NCI-H2196 (cell line): Measurements from ENCODE around the gene ENOPH1.
"Not testable (repeated sequence)": the region's sequence is repeated elsewhere in the genome, so short reads cannot be mapped to it uniquely, and the experiment has no call there.

Experiments used
- DNase-seq: peaks from one replicate; lab custom pipeline; 2025; ENCODE audit not compliant: unreplicated experiment; lab: John Stamatoyannopoulos, UW

ENOPH1 gene

DNA sequence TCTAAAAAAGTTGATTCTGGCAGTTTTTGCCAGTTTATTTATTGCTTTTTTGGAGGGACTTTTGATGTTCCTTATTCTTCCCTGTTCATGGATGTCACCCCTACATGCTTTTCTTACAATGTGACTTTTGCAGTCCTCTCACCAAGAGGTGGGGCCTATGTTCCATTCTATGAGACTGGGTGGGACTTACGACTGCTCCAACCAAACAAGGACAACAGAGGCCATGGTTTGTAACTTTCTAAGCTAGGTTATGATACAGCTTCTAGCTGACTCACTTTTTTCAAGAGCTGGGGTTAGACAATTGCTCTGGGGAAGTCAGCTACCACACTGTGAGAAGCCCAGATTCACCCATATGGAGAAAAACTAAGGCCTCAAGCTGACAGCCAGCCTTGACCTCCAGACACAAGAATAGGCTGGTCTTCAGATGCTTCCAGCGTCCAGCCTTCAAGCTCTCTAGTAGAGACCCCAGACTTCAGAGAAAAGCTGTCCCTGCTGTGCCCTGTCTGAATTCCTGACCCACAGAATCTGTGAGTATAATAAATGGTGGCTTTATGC, 39.5 kb downstream of the ENOPH1 start:
- no peak for DNase-seq

DNA sequence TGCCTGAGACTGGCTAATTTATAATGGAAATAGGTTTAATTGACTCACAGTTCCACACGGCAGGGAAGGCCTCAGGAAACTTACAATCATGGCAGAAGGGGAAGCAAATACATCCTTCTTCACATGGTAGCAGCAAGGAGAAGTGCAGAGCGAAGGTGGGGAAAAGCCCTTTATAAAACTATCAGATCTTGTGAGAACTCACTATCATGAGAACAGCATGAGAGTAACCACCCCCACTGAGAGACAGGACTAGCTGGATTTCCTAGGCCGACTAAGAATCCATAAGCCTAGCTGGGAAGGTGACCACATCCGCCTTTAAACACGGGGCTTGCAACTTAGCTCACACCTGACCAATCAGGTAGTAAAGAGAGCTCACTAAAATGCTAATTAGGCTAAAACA, 42.7 kb downstream of the ENOPH1 start:
- not testable (repeated sequence) for DNase-seq

DNA sequence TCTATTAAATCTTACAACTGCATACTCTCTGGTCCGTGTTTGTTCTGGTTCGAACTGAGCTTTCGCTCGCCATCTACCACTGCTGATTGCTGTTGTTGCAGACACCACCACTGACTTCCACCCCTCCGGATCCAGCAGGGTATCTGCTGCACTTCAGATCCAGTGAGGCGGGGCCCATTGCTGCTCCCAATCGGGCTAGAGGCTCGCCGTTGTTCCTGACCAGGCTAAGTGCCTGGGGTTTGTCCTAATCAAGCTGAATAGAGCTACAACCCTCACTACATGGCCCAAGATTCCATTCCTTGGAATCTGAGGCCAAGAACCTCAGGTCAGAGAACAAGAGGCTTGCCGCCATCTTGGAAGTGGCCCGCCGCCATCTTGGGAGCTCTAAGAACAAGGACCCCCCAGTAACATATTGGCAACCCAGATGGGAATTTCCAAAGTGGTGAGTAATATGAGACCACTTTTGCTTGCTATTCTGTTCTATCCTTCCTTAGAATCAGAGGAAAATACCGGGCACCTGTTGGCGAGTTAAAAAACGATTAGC, 43.3 kb downstream of the ENOPH1 start:
- DNase-seq: no peak

DNA sequence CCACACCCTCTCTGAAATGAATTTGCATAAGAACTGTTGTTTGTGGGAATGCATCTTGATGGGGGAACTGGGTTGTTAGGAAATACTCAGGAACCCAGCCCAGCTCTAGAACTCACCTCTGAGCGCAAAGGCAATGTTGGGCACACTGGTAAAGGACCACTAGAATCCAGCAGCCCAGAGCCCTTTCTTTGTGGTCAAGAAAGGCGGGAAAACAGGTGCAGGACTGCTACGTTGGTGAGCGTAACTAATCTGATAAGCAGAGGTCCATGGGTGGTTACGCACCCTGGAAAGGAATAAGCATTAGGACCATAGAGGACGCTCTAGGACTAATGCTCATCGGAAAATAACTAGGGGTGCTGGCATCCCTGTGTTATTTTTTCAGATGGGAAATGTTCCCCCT, 45.5 kb downstream of the ENOPH1 start:
- not testable (repeated sequence) for DNase-seq

DNA sequence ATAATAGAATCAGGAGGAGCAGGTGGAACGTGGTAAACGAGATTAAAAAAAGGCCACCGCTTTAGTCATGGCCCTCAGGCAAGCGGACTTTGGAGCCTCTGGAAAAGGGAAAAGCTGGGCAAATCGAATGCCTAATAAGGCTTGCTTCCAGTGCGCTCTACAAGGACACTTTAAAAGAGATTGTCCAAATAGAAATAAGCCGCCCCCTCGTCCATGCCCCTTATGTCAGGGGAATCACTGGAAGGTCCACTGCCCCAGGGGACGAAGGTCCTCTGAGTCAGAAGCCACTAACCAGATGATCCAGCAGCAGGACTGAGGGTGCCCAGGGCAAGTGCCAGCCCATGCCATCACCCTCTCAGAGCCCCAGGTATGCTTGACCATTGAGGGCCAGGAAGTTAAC, 47.1 kb downstream of the ENOPH1 start:
- DNase-seq: not testable (repeated sequence)

DNA sequence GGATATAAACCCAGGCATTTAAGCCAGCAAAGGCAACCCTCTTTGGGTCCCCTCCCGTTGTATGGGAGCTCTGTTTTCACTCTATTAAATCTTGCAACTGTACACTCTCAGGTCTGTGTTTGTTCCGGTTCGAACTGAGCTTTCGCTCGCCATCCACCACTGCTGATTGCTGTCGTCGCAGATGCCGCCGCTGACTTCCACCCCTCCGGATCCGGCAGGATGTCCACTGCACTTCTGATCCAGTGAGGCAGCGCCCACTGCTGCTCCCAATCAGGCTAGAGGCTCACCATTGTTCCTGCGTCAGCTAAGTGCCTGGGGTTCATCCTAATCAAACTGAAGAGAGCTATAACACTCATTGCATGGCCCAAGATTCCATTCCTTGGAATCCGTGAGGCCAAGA, 49.2 kb downstream of the ENOPH1 start:
- DNase-seq: no peak

DNA sequence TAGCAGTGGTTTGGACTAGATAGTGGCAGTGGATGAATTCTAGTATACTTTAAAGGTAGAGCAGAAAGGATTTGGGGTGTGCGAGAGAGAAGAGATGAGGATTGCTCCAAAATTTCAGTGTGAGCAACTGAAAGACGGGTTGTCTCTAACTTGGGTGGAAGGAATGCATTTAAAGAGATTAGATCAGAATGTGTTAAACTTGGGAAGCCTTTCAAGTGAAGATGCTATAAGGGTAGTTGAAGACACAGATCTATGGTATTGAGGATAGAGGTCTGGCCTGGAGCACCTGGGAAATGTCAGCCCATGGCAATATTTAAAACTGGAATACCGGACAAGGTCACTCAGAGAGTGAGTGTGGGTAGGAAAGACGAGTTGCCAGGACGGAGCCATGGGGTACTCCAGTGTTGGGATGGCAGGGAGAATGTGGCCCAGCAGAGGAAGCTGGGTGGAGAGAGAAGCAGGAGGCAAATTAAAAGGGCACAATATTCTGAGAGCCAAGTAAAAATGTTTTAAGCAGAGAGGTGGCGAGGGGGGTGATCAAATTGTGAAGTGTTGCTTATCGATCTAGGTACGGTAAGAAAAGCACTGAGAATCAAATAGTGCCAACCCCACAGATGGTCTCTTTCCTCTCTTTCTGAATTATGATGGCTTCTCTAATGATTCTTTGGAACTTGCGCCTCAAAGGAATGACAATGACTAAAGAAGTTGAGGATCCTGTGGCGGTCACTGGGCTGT, 50.5 kb downstream of the ENOPH1 start:
- DNase-seq: no peak

DNA sequence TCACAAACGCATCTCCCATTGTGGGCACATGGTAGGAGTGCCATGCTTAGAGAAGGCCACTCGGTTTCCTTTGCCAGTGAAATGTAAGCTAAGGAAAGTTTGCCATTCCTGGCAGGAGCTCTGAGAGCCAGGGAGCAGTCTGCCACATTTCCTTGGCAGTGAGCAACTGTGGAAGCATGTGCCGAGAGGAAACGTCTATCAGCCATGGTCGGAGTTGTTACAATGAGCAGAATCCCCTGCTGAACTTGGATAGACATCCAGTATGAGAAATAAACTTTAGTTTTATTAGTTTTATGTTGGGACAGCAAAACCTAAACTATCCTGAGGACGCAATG, 51.1 kb downstream of the ENOPH1 start:
- DNase-seq: no peak

DNA sequence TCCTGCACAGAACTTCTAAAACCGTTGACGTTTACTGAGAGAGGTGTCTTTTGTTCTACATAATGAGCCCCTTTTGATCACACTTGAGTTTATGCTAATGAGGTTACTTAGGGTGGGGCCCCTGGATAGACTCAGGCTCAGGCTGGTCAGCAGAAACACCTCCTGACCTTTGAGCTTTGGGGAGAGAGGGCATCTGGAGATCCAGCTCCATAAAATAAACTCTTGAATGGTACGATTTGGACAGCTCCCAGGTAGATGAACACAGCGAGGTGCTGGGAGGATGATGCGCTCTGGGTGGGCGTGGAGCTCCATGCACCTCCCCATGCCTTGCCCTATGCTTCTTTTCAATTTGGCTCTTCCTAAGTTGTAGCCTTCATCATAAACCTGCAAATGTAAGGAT, 52.0 kb downstream of the ENOPH1 start:
- DNase-seq: no peak

DNA sequence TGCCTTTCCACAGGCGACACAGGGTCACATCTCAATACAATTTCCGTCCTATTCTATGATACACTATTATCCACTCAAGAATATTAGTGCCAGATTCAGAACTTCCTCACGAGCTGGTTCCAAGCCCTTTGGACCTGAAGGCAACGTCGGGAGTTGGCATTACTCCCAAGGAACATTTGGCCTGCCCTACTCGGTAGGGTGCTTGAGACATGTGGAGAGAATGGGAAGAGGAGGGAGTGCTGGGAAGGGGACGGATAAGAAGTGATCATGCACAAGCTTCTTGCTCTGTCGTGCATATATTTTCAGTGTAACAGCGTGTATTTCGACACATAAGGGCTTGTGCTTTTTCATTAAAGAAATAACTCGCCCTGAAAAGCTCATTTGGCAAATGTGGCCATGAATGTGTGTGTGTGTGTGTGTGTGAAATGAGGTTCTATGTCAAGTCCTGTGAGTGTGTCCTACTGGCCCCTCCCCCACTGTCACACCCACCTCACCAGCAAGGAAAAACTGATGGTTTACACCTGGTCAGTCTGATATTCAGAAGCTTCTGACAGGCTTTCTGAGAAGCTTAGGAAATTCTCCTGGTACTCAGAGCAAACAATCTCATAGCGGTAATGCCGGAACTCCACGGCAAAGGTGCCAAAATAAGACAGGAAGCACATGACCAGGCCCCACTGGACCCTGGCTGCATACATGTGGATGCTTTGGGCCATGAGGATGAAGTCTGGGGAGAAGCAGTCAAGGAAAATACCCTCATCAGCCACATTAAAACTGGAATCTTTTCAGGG, 54.8 kb downstream of the ENOPH1 start:
- DNase-seq: no peak

DNA sequence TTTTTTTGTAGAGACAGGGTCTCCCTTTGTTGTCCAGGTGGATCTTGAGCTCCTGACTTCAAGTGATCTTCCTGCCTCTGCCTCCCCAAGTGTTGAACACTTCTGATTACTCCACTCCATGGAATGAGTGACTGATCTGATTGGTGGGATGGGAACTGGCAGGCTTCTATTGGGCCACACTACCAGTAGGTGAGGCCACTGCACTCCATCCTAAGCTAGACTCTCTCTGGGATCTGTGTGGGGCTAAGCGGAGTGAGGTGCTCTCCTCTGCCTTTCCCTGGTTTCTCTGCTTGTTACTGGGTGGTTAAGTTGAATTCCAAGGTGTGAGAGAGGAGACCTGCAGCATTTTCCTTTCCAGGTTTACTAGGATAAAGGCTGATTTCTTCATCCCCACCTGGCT, 58.7 kb downstream of the ENOPH1 start:
- no peak for DNase-seq

DNA sequence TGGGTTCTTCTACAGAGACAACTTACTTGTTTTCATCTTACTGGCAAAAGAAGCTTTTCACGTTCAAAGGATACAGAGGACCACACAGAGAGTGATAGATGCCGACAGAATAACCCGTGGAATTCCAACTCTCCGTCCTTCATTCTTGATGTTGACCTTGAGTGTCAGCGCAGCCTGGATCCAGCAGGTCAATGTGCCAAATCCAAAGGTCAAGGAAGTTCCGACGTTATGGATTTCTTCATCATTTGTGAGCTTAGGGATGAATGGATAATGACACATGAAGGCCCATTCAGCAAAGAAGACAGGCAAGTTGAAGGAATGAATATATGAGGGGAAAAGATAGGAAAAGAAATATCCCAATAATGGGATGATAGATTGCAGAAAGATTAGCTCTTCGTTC, 59.6 kb downstream of the ENOPH1 start:
- DNase-seq: no peak

DNA sequence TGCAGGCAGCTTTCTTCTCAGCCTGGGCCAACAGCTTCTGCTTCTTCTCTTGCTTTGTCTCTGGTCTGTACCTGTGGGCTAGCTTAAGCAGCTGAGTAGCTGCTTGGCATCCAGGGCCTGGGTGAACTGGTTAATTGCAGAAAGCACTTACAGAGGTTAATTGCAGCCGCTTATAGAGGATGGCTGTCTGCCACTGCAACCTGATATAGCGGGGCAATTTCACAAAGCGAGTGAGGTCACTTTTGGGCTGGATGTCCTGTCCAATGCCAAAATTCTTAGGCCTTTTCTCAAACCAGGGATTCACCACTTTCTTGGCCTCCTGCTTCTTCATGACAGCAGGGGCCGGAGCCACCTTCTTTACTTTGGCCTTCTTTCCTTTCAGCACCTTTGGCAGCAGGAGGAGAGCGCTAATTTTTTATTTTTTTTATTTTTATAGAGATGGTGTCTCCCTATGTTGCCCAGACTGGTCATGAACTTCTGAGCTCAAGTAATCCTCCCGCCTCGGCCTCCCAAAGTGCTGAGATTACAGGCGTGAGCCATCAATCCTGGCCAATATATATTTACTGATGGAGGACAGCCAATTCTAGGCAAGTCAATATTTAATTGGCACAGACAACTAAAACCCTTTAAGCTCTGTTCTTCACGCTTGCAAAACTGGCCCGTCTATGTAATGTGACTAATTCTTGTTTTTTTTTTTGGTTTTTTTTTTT, 61.0 kb downstream of the ENOPH1 start:
- peak; percentile 66 for DNase-seq

DNA sequence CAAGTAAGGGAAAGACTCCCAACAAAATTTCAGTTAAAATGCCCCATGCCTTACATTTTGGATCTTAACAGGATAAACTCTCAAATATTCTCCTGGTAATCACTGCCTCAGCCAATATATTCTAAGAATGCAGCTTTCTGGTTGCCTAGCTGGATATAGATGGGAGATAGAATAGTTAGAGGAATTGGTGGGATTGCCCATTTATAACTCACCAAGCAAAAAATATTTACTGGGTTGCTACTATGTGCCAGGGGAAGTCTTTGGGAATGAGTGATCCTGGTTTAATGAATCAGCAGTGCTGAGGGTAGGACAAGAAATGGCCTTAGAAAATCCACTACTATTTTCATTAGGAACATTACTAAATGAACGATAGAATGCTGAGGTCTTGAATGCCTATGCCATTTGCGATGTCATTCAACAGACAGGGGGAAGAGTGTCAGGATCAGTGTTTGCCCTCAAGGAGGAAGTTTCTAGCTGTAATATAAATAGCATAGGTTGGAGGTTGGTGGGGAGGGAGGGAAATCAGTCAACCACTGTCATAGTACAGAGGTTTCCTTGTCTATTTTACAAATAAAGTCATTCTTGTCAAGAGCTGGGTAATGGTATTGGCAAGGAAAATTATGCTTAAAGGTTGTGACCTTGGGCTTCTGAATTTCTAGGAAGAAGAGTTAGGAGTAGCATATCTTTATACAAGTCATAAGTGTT, 63.5 kb downstream of the ENOPH1 start:
- DNase-seq: no peak

DNA sequence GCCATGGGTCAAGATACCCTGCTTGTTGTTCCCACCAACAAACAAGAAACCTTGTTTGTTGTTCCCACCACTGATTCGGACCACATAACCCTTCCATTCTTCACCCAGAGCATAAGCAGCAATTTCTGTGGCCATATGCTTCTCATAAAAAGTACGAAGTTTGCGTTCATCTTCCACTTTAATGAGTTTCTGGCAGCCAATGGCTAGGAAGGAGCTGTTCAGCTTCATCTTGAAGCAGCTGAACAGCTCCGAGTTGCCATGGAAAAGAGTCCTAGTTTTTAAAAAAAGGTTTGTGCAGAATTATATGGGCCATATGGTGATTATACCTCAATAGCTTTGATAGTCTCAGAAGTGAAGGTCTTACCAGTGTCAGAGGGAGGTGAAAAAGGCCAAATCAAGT, 65.3 kb downstream of the ENOPH1 start:
- DNase-seq: no peak

DNA sequence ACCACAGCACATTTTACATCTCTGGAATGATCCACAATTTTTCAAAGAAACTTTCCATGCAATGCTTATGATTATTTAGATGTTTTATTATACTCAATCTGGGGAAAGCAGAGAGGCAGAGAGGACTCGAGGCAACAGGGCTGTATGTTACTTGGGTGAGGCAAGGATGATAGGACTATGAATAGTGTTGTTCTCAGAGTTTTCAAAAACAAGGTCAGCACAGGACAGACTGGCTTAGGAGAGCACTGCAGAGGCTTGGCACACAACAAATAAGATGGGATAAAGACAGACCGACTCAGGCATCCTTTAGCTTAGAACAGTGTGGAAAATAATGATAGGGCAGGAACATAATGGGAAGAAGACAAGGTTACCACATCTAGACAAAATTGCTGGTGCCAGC, 66.0 kb downstream of the ENOPH1 start:
- no peak for DNase-seq

DNA sequence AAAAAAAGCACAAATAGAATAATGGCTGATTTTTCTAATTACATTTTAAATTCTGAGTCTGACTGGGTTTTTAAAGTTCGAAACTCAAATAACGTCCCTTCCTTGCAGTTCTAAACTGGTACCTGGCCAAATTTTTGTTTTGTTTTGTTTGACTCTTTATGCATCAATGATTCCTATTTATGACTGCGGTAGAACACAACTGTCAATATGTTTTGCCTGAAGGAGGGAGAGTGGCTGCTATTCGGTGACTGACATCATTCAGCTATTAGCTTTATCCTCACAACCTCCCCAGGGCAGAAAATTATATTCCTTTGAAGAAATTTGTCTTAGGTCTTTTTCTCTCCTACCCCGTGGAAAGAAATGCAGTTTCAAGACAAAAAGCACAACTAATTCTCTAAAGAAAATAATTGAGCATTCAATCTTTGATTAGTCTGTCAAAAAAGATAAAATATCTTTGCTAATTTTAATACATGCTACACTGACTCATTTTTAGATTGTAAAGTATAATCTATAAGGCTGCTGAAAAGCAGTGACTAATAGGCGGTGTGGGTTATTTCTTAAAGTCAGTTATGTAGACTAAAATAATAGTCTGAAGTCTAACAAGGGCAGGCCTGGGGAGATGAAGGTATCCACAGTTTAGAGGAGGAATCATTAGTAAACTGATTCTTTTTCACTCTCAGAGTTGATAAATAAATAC, 69.5 kb downstream of the ENOPH1 start:
- peak; percentile 14 for DNase-seq

DNA sequence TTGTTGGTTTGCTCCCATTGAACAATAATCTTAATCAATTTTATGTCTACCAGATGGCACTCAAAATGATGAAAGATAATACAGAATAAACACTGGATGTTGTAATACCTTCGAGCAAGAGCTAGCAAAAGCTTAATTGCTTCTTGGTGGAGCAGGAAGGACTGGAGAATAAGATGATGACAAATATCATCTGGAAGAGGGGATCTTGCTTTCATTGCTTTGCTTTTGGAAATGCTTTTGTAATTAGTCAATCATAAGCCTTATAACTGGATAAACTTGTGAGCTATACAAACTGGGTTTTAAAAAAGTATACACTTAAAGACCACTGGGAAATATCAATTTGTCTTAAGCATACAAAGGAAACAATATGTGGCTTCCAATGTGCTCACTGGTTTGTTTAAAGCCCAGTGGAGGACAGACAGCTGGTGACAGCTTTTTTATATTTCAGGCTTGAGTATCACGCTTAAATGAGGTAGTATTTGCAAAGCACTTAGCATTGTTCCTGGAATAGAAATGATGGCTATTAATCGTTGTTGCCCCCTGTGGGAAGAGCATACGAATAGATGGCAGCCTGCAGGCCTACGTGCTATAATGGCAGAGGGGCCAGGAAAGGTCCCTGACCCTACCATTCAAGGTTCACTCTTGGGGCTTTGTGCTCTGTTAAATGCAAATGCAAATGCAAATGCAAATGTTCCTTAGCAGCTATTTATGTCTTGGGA, 70.2 kb downstream of the ENOPH1 start:
- peak; percentile 41 for DNase-seq

DNA sequence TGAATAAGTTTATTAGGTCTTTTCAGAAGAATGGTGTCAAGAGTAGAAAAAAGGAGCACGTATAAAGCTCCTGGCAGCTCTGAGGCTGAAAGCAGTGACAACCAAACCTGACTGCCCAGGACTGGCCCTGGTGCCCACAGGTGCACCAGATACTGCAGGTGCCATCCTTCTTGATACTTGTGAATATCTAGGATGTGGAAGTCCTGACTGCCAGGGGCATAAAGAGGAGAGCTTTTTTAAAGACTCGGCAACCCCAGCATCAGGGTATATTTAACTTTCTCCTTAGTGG, 70.7 kb downstream of the ENOPH1 start:
- DNase-seq: no peak

DNA sequence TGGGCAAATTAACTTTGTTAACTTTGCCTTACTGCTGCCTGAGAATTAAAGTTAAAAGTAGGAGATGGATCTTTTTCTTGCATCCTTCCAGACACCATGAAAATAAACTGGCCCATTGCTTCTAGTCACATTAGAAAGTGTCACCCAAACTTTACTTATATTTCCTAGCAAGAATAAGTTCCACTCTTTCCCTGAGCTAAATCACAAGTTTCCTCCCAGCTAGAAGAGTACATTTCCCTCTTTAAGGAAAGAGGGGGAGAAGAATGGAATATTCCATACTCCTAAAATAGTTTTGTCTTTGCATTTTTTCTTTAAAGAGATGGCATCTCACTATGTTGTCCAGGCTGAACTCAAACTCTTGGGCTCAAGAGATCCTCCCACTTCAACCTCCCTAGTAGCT, 77.6 kb downstream of the ENOPH1 start:
- no peak for DNase-seq
